Renal pelvis (tissue), 4 donors: ENCODE data around the gene PIP5KL1. TPM values are rescaled to one million over a fixed set of nuclear protein-coding genes. Genes with fewer than 3 reads are reported as not detected.

Experiments used
- DNase-seq: peaks from one replicate; pipeline ENCODE4 v3.0.0-alpha.2; 2013
- polyA plus RNA-seq, 3 donors: library from polyadenylated mRNA; unstranded; fragments of 120-200 nt; gene quantifications; one replicate each; pipeline ENCODE4 v1.2.1, GENCODE V29; 2013; ENCODE audit not compliant: insufficient read length in 3 of 3

The PIP5KL1 gene
- polyA plus RNA-seq, 3 donors, result 1.9 to 2.9 (median 2.7) TPM

DNA sequence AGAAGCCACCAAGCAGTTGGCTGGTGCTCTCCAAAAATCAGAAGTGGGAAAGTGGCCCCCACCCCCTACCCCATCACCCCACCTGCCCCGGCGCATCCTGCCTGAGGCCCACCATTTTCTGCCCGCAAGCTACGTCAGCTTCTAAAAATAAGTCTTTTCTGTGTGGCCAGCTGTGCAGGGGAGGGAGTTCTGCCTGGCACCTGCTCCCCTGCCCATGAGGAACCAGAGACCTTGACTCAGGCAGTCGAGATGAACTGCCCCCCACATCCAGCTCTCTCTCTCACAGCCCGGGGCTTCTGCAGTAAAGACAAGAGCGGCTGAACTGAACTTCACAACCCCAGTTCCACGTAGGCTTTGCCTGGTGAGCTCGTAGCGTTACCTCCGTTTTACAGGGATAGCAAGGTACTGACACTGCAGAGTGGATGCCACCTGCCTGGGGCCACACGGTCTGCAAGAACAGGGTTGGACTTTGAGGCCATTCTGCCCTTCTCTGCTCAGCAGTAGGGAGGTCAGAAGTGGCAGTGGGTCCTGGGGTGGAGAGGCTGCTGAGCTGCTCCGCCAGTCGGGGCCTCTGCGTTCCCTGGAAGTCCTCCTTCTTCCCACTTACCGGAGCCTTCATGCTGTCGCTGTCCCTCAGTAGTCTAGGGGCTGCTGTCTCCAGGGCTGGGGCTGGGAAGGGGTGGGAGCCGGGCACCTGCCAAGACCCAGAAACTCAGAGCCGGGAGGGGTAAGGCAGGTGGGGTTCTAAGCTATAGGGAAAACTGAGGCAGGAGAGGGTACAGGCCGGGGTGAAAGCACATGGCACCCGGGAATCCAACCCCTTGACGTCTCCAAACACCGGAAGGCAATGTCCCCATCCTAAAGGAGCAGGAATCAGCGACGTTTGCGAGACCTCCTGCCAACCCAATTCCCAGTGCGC is 14.5 kb downstream of the PIP5KL1 start:
- DNase-seq, result no peak

DNA sequence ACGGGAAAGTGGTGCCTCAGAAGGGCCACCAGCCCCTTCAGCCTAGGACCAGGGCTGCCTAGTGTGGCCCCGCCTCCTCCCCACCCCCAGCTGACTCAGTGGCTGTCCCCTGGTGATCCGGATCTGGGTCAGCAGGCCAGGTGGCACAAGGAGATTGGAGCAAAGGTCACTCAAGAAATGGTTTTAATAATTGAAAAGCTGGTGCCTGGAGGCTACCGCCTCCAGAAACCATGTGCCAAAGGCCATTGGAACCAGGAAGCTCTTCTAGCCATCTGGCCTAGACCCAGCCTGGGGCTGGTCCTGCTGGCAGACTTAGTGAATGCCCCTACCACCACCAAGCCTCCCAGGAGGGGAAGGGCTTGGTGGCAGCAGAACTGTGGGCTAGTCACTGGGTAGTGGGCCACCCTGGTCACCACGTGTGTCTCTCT is 15.2 kb downstream of the PIP5KL1 start:
- DNase-seq, result no peak

DNA sequence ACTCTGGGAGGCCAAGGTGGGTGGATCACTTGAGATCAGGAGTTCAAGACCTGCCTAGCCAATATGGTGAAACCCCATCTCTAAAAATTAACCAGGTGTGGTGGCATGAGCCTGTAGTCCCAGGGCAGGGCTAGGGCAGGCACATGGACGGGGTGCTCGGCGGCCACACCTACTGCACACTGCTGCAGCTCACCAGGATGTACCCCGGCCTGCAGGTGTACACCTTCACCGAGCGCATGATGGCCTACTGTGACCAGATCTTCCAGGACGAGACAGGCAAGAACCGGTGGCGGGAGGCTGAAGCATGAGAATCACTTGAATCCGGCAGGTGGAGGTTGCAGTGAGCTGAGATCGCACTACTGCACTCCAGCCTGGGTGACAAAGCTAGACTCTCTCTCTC is 16.9 kb downstream of the PIP5KL1 start:
- no peak for DNase-seq

DNA sequence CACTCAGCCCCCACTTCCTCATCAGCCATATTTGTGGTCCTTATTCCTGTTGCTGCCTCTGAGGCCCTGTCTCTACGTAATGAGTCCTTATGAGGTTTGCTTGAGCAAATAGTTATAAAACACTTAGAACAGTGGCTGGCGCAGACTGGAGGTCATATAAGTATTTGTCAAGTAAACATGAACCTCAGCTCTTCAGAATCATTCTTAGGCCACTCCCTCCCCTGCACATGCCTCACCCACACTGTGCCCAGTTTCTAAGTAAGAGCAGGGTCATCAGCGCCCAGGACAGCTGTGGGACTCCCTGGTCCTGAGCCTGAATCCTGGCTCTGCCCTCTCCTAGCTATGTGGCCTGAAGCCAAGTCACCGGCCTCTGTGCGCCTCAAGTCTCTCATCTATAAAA is 17.7 kb downstream of the PIP5KL1 start:
- DNase-seq, result no peak

DNA sequence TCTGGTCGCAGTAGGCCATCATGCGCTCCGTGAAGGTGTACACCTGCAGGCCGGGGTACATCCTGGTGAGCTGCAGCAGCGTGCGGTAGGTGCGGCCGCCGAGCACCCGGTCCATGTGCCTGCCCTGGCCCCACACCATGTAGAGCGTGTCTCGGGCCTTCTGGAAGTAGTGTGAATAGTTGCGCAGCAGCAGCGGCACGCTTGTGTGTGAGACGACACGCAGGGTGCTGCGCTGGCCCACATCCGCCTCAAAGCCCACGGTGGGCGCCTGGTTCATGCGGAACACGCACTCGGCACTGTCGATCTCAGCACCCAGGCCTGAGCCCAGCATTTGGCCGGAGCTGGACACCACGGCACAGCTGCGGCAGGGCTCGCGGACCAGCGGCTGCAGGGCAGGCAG is 18.3 kb downstream of the PIP5KL1 start:
- no peak for DNase-seq

DNA sequence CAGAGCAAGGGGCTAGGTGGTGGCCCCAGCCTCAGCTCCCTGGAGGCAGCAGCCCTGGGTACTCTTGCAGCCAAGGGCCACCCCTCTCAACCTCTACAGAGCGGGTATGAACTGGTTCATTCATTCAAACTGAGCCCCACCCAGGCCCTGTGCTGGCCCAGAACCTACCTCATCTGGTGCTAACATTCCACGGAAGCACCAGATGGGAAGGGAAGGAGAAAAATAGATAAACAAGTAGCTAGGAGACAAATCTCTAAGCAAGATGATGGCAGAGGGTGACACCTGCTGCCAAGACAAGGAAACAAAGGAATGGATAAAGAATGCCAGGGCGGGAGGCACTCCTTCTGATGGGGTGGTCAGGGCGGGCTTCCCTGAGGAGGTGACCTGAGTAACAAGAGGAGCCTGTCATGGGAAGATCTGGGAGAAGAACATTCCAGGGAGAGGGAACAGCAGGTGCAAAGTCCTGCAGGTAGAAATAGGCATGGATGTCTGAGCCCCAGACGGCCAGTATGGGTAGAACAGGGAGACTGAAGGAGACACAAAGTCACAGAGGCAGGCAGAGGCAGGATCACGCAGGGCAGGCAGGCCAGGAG is 19.9 kb downstream of the PIP5KL1 start:
- no peak for DNase-seq

DNA sequence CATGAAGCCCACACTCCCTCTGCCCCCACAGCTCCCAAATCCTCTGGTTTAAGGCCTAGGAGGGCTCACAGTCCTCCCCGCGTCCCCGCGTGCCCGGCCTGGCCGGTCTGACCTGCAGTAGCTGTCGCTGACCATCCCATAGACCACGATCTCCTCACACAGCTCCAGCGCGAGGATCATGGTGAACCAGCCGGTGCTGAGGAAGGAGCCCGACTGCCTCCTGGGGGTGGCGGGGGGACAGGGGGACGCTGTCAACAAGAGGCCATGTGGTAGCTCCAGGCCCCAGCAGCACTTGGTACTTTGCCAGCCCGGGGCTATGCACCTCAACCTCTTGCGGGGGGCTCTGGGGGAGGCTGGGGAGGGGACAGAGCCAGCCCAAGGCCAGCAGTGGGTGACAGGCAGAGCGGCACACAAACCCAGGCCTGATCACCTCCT is 20.7 kb downstream of the PIP5KL1 start:
- DNase-seq, result no peak

DNA sequence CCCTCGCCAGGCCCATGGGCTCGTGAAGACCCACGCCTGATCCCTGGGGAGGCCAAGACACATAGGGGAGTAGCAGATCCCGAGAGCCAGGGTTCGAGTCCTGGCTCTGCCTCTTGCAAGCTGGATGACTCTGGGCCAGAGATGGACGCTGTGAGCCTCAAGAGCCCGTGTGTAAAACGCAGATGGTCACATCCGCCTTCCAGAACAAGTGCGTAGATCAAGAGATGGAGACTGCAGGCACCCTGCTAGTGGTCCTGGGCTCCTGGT is 22.0 kb downstream of the PIP5KL1 start:
- no peak for DNase-seq

DNA sequence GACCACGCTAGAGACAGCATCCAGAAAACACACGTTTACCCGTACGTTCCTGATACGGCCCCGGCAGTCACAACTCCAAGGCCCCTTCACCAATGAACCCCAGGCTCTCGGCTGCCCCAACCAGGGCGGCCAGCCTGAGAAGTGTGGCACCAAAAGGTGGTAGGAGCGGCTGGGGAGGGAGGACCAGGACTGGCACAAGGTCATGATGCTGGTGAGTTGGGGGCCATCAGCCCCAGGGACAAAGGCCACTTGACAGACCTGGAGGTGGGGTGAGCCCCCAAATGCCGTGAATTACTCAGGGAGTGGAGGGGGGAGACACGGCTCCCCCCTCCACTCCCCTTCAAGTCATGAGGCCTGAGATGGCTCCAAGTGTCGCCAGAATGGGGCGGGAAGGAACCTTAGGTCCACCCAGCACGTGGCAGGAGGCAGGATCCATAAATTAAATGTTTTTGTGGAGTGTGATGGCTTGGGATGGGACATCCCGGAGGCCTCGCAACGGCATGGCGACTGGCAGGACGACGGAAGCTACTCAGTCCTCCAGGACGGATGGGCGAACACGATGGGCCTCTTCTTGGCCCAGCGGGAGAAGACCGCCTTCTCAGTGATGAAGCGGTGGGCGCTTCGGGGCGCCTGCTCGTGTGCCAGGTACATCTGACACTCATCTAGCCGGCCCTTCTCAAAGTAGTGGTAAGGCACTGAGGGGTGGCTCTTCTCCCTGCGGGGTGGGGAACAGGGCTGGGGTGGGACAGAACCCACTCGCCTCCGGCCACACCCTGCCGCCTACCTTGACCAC is 22.5 kb downstream of the PIP5KL1 start:
- no peak for DNase-seq

DNA sequence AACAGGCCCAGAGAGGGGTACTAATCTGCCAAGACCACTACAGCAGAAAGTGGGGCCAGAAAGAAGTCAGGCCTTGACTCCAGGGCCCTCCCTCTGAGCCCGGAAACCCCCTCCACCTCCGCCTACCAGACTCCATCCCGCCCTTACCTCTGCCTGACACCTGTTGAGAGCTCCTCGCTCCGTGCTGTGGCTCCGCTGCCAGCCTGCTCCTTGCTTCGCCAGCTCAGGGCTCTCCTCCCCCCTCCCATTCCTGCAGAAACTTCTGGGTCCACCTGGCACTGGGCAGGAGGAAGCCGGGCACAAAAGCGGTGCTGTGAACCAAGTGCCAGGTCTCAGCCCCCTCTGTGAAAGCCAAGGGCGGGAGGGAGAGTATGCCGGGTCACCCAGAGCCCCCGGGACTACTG is 24.8 kb downstream of the PIP5KL1 start:
- DNase-seq, result no peak

DNA sequence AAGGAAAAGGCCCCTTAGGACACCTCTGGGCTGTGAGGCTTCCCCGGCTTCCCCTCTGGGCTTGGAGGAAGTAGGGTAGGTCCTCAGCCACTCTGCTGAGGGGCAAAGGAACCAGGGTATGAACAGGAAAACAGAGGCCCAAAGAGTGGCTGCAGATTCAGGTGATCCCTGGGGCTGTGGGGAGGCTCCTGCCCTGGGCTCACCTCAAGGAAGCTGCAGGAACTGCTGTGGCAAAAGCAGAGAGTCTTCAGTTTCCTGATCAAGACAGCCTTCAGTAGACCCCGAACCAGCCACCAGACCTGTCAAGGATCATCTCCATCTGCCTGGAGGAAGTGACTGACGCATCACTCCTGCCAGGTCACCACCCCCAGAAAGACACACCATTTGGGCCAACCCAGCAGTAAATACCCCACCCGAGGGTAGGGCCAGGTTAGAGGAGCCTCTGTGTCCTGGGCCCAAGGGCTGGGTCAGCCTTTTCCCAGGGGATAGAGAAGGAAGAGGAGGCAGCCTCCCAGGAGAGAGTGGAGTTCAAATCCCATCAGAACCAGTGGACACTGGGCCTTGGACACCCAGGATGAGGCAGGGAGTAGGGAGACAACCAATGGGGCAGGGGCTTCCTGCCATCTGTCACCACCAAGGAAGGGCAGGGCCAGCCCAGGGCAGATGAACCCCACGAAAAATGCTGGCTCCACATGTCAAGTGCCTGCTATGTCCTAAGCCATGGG is 25.4 kb downstream of the PIP5KL1 start:
- DNase-seq, result no peak

DNA sequence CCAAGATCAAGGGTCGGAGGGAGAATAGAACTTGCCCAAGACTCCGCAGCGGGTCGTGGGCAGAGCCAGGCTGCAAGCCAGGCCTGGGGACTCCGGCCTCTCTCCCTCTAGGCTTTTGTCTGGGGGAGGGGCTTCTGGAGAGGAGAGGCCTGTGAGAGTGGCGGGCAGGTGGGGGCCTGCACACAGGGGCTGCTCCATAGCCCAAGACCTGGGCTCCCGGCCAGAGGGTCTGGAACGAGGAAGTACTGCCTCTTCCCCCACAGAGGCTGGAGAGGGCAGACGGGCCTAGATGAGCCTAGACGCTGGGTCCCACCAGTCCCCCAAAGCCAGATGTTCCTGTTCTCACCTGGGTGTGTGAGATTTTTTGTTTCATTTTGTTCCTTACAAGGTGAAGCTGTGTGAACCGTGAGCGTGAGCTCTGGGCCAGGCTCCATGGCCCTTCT is 26.0 kb downstream of the PIP5KL1 start:
- DNase-seq, result no peak

DNA sequence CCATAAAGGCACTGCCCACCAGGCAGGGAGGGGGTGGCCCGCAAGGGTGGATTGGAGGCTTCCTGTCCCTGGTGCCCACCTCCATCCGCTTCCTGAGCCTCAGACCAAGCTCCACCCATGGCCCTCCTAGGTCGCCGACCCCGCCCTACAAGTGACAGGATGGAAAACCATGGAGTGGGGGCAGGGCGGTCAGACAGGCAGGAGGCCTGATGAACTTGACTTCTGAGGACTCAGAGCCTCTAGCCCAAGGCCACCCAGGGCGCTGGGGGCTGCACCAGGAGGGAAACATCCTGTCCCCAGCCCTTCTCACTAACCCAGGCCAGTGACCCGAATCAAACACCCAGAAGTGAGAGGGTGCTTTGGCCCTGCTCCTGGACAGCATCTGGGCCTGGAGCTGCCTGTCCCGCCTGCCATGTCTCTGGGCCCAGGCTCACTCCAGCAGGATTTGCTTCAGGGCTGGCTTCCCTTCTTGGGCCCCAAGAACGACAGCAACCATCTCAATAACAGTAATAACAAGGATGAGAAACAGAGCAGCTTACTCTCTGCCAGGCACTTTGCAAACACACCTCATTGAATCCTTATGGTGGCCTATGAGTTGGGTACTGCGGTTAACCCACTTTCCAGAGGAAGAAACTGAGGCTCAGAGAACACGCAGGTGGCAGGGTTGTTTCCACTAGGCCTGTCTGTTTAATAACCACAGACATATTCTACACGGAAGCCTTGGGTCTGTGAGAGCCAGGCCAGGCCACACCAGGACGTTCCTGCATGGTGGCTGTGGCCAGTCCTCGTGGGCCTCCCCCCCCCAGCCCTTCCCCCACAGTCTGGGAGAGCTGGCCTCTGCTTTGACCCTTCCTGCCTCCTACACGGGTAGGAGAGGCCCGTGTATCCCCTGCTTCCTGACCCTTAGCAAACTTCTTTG is 26.8 kb downstream of the PIP5KL1 start:
- no peak for DNase-seq

DNA sequence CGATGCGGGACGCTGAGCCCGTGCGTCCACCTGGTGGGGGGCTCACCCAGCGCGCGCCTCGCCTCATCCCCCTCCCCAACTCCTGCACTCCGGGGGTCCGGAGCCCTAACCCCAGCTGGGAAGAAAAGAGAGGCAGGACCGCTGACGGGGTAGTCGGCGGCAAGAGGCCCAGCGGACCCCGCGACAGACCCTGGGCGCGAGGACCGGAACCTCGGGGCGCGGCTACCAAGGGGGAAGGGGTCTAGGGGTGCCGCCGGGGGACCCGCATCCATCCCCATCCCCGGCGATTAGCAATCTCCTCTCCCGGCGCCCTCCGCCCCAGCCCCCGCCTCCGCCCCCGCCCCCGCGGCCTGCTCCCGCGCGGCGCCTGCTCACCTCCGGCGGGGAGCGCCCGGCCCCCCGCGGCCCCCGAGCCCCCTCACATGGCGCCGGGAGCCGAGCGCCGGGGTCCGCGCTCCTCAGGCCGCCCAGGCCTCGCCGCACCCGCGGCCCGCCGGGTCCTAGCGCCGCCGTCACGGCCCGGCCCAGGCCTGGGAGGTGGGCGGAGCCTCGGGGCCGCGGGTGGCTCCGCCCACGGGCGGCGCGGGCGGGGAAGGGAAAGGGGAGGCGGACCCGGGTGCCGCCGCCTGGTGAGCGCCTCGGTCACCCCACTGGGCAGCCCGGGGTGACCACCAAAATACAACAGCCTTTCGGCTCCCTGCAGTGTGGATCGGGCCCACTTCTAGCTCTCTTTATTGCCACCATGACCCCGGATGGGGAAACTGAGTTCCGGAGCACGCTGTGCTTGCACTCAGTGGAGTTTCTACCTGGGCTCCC is 31.2 kb downstream of the PIP5KL1 start, which contains the start of gene ST6GALNAC6:
Gene ST6GALNAC6, minus strand, starts transcription at position 476 of the 816 bp plus-strand sequence. CDS start 1,622 bp downstream, outside the sequence.
- peak; percentile 83 for DNase-seq

DNA sequence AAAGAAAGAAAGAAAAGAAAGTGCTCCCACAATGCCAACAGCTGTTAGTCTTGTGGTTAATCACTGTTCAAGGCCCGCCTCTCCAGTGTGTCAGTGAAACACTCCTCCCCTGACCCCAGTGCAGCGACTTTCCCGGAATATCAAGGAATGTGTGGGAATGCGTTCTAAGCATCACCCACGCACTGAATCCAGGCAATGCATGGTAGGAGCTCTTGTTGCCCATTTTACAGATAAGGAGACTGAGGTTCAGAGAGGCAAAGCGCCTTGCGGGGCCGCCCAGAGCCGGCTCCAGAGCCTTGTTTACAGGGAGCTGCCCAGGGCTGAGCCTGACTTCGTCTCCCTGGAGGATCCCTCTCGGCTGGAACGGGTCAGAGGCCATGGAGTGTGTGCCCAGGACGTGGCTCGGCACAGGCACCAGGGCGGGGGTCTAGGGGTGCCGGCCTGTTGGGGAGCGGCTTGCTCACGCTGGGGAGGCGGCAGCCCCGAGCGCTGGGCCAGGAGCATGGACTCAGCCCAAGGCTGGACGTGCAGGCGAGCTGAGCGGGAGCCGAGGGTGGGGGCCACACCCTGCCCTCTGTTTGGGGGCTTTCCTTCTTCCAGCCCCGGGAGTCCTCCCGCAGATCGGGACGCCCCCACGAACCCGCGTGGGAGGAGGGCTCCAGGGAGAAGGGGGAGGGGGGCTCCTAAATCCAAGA is 32.0 kb downstream of the PIP5KL1 start:
- DNase-seq, result peak; percentile 79

DNA sequence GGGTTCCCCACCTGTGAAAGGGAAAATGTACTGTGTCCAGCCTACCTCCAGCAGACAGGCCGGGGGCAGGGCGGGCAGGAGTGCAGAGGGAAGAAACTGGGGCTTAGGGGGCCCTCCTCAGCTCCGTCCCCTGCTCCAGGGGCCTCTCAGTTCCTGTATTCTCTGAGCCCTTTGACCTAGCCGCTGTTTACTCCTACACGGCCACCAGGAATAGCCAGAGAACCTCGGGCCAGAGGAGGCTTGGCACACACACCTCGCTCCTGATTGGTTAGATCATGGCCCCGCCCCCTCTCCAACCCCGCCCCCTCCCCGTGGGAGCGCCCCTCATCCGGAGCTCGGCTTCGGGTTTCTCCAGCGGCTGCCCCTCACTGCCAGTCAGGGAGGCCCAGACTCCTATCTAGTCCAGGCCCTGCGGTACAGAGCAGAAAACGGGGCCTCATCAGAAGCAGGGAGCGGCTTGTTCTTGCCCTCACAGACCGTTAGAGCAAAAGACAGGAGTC is 33.3 kb downstream of the PIP5KL1 start:
- peak; percentile 85 for DNase-seq

DNA sequence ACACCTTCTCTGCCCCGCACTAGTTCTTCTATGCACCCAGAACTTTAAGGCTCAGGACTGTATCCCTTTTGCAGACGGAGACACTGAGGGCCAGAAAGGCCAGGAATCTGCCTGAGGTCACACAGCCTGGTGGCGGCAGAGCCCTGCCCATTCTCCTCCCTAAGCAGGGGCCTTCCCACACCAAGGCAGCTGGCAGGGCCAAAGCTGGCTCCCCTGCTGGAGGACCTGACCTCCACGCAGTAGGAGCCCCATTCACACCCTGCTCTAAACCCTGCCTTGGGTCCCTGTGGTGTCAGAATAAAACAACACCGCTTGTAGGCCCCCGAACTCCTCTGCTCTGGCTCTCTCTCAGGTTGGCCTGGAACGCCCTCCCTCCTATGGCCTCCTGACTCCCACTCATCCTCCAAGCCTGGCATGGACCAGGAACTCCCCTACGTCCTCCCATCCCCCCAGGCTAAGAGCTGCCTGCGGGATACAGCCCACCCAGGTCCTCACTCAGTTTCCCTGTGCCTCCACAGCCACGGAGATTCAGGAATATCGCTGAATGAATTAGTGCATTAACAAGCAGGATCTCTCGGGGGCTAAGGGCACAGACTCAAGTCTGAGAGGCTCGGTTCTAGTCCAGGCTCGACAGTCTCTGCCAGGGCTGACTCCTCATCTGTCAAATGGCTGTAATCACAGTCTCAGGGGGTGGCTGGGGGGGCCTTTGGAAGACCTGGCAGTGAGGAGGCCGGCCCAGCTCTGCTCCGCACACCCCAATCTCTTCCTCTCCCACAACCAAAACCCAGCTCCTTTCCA is 34.0 kb downstream of the PIP5KL1 start:
- DNase-seq, result no peak

DNA sequence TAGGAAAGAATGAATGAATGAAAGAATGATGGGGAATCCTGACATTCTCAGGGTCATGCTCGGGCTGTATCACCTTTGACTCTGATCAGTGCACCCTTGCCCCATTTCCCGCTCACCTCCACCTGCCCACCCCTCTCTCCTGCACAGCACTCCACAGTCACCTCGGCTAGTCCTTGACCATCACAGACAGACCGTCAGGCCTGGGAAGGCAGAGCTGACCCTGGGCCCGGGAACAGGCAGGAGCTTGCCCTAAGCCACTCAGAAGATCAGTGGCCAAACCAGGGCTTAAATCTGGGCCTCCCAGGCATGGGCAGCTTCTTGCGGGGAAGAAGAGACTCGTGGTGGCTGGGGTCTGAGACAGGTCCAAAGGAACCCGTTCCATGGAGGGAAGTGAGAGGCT is 34.8 kb downstream of the PIP5KL1 start:
- DNase-seq, result no peak
